Mesenchymal stem cell (in vitro differentiated cells and primary cell): ENCODE results near the gene LOX.

ENCODE experiments used
- DNase-seq: peaks from one replicate; pipeline ENCODE4 v3.0.0-alpha.2; 2013
- H2AFZ ChIP-seq: one replicate; pipeline ENCODE4 v1.6.1; 2013; ENCODE audit warnings: low read depth, mild to moderate bottlenecking, control low read depth, inconsistent platforms, low read length, moderate library complexity
- H2AK5ac ChIP-seq: 2 replicates; pipeline ENCODE4 v1.6.1; 2013; ENCODE audit warnings: low read length, moderate library complexity, mild to moderate bottlenecking, inconsistent platforms; ENCODE audit not compliant: severe bottlenecking
- H2BK120ac ChIP-seq: one replicate; pipeline ENCODE4 v1.6.1; 2013; ENCODE audit warnings: low read depth, mild to moderate bottlenecking, inconsistent platforms, low read length, moderate library complexity
- H2BK12ac ChIP-seq, 2 experiments: one replicate each; pipeline ENCODE4 v1.6.1; 2013; ENCODE audit warnings: inconsistent platforms in 2 of 2, low read length in 2 of 2, mild to moderate bottlenecking in 2 of 2, moderate library complexity in 2 of 2, control low read depth in 1 of 2
- H2BK15ac ChIP-seq: one replicate; pipeline ENCODE4 v1.6.1; 2013; ENCODE audit warnings: mild to moderate bottlenecking, low read depth, inconsistent platforms; ENCODE audit not compliant: poor library complexity, severe bottlenecking
- H2BK5ac ChIP-seq: 2 replicates; pipeline ENCODE4 v1.6.1; 2013; ENCODE audit warnings: low read depth, mild to moderate bottlenecking, low read length, control low read depth, inconsistent platforms; ENCODE audit not compliant: poor library complexity, severe bottlenecking
- H3K14ac ChIP-seq, 2 experiments: one replicate each; pipeline ENCODE4 v1.6.1; 2013; ENCODE audit warnings: inconsistent platforms in 2 of 2, low read length in 2 of 2, control low read depth in 1 of 2, mild to moderate bottlenecking in 1 of 2, moderate library complexity in 1 of 2
- H3K18ac ChIP-seq, 2 experiments: one replicate each; pipeline ENCODE4 v1.6.1; 2013; ENCODE audit warnings: inconsistent platforms in 2 of 2, low read length in 2 of 2, control low read depth in 1 of 2, low read depth in 1 of 2, mild to moderate bottlenecking in 1 of 2
- H3K23ac ChIP-seq, 2 experiments: one replicate each; pipeline ENCODE4 v1.6.1; 2013; ENCODE audit warnings: inconsistent platforms in 2 of 2, low read length in 2 of 2, mild to moderate bottlenecking in 2 of 2, moderate library complexity in 2 of 2, control low read depth in 1 of 2
- H3K27ac ChIP-seq: 2 replicates; pipeline ENCODE4 v1.5.1; 2013; ENCODE audit warnings: mild to moderate bottlenecking, moderate library complexity, low read length, control low read depth, inconsistent platforms; ENCODE audit not compliant: poor library complexity, severe bottlenecking
- H3K27me3 ChIP-seq, 2 experiments: 2 replicates each; pipeline versions ENCODE4 v1.6.1 to v1.7.0; 2013; ENCODE audit warnings: low read length in 2 of 2, mild to moderate bottlenecking in 2 of 2, moderate library complexity in 2 of 2, control low read depth in 1 of 2, inconsistent platforms in 1 of 2; ENCODE audit not compliant: control insufficient read depth in 1 of 2, insufficient read depth in 1 of 2
- H3K36me3 ChIP-seq, 2 experiments: 2 replicates each; pipeline versions ENCODE4 v1.6.1 to v1.7.0; 2013; ENCODE audit warnings: low read length in 2 of 2, control low read depth in 1 of 2, inconsistent platforms in 1 of 2, low read depth in 1 of 2, mild to moderate bottlenecking in 1 of 2; ENCODE audit not compliant: insufficient read depth in 2 of 2, control insufficient read depth in 1 of 2
- H3K4ac ChIP-seq, 2 experiments: one replicate each; pipeline ENCODE4 v1.6.1; 2013; ENCODE audit warnings: inconsistent platforms in 2 of 2, low read length in 2 of 2, mild to moderate bottlenecking in 2 of 2, moderate library complexity in 2 of 2, control low read depth in 1 of 2, low read depth in 1 of 2
- H3K4me1 ChIP-seq: 2 replicates; pipeline ENCODE4 v1.6.1; 2013; ENCODE audit warnings: low read depth, low read length, control low read depth; ENCODE audit not compliant: control insufficient read depth, insufficient read depth
- H3K4me2 ChIP-seq: 2 replicates; pipeline ENCODE4 v1.6.1; 2013; ENCODE audit warnings: low read length, mild to moderate bottlenecking, inconsistent platforms; ENCODE audit not compliant: poor library complexity, severe bottlenecking
- H3K4me3 ChIP-seq, 2 experiments: 2 replicates each; pipeline versions ENCODE4 v1.5.1 to v1.7.0; 2013; ENCODE audit warnings: low read length in 2 of 2, mild to moderate bottlenecking in 2 of 2, control low read depth in 1 of 2, low read depth in 1 of 2; ENCODE audit not compliant: insufficient read depth in 1 of 2
- H3K79me1 ChIP-seq: replicated peaks from 2 replicates; pipeline ENCODE4 v1.6.1; 2013; ENCODE audit warnings: mild to moderate bottlenecking, control low read depth, low read length, inconsistent platforms; ENCODE audit not compliant: poor library complexity, severe bottlenecking
- H3K9ac ChIP-seq: 2 replicates; pipeline ENCODE4 v1.7.0; 2013; ENCODE audit warnings: mild to moderate bottlenecking, low read length, moderate library complexity
- H3K9me3 ChIP-seq: 2 replicates; pipeline ENCODE4 v1.7.0; 2013; ENCODE audit warnings: mild to moderate bottlenecking, low read length; ENCODE audit not compliant: control insufficient read depth
- H4K8ac ChIP-seq: one replicate; pipeline ENCODE4 v1.6.1; 2013; ENCODE audit warnings: inconsistent platforms, mild to moderate bottlenecking, low read length, moderate library complexity
- H4K91ac ChIP-seq: one replicate; pipeline ENCODE4 v1.6.1; 2013; ENCODE audit warnings: mild to moderate bottlenecking, low read length, inconsistent platforms
- WGBS: methylation state at CpG from one replicate; pipeline ENCODE4 v1.1.7; 2013; ENCODE audit warnings: mixed read lengths; 5-methylcytosine and 5-hydroxymethylcytosine counted together

Gene LOX

GRCh38 chr5:122062205-122062604 is 15.9 kb downstream of the LOX start:
- DNase-seq, result peak; percentile 54
- Histone ChIP-seq H2BK12ac (no peak overlapping the region), H2BK15ac (no peak overlapping the region), H3K36me3 (peaks cover 2 to 27% of the 10 kb centered on the region in 2 experiments), H3K27ac (no peak overlapping the region), H3K4me2 (no peak overlapping the region), H3K4me1 (no peaks in the 10 kb centered on the region), H3K9ac (no peak overlapping the region), H3K23ac (no peak overlapping the region), H2BK5ac (no peak overlapping the region), H3K14ac (no peak overlapping the region), H4K8ac (no peak overlapping the region), H2BK120ac (no peak overlapping the region), H3K79me1 (no peaks in the 10 kb centered on the region), H3K4me3 (no peak overlapping the region), H3K9me3 (no peaks in the 10 kb centered on the region), H3K18ac (no peak overlapping the region), H3K4ac (no peak overlapping the region), H2AK5ac (no peak overlapping the region), H2AFZ (no peak overlapping the region), H3K27me3 (no peaks in the 10 kb centered on the region), H4K91ac (no peak overlapping the region)
- WGBS, result no CpG with 5 or more reads among the region's 1 CpG

GRCh38 chr5:122056913-122057312 is 21.1 kb downstream of the LOX start:
- Histone ChIP-seq H3K4ac (no peak overlapping the region), H3K79me1 (peaks cover 7% of the 10 kb centered on the region), H3K36me3 (peaks cover 0 to 12% of the 10 kb centered on the region in 2 experiments), H3K9me3 (no peaks in the 10 kb centered on the region), H2AK5ac (no peak overlapping the region), H3K9ac (no peak overlapping the region), H3K27ac (no peak overlapping the region), H2AFZ (no peak overlapping the region), H2BK12ac (no peak overlapping the region), H3K27me3 (no peaks in the 10 kb centered on the region), H4K8ac (no peak overlapping the region), H3K18ac (no peak overlapping the region), H3K4me3 (no peak overlapping the region), H4K91ac (no peak overlapping the region), H2BK120ac (no peak overlapping the region), H3K23ac (no peak overlapping the region), H3K4me1 (no peaks in the 10 kb centered on the region), H3K4me2 (no peak overlapping the region), H3K14ac (no peak overlapping the region), H2BK5ac (no peak overlapping the region), H2BK15ac (no peak overlapping the region)
- DNase-seq, result no peak

GRCh38 chr5:122054266-122054665 is 23.8 kb downstream of the LOX start:
- Histone ChIP-seq H3K27ac (no peak overlapping the region), H3K4me3 (no peak overlapping the region), H4K91ac (no peak overlapping the region), H2BK12ac (no peak overlapping the region), H4K8ac (no peak overlapping the region), H3K14ac (no peak overlapping the region), H2BK15ac (no peak overlapping the region), H2BK120ac (peak overlapping the region; percentile 8), H3K4ac (no peak overlapping the region), H3K4me2 (no peak overlapping the region), H3K9ac (no peak overlapping the region), H3K4me1 (no peaks in the 10 kb centered on the region), H2BK5ac (no peak overlapping the region), H3K9me3 (no peaks in the 10 kb centered on the region), H3K79me1 (peaks cover 7% of the 10 kb centered on the region), H2AFZ (no peak overlapping the region), H3K18ac (no peak overlapping the region), H3K27me3 (no peaks in the 10 kb centered on the region), H3K36me3 (peaks cover 0 to 12% of the 10 kb centered on the region in 2 experiments), H2AK5ac (no peak overlapping the region), H3K23ac (no peak overlapping the region)
- no peak for DNase-seq
- WGBS, result 100% methylated on average over 4 of the region's 4 CpGs

GRCh38 chr5:122053181-122054109 is 24.6 kb downstream of the LOX start:
- no peak overlapping the region for H3K9ac ChIP-seq
- H2AK5ac ChIP-seq, result no peak overlapping the region
- H3K14ac ChIP-seq, result no peak overlapping the region
- no peak overlapping the region for H2BK5ac ChIP-seq
- H4K8ac ChIP-seq, result peak overlapping the region; percentile 30
- H2BK120ac ChIP-seq, result peak overlapping the region; percentile 8
- H3K4me1 ChIP-seq, result no peaks in the 10 kb centered on the region
- H3K79me1 ChIP-seq, result peaks cover 7% of the 10 kb centered on the region
- no peak overlapping the region for H3K4me2 ChIP-seq
- H2BK15ac ChIP-seq, result no peak overlapping the region
- DNase-seq, result no peak
- H3K27me3 ChIP-seq, result no peaks in the 10 kb centered on the region
- H3K18ac ChIP-seq, result no peak overlapping the region
- no peak overlapping the region for H3K4me3 ChIP-seq
- H3K27ac ChIP-seq, result no peak overlapping the region
- H4K91ac ChIP-seq, result no peak overlapping the region
- WGBS, result 96% methylated on average over 4 of the region's 4 CpGs
- no peaks in the 10 kb centered on the region for H3K9me3 ChIP-seq
- no peak overlapping the region for H3K4ac ChIP-seq
- H2AFZ ChIP-seq, result no peak overlapping the region
- H2BK12ac ChIP-seq, result no peak overlapping the region
- H3K36me3 ChIP-seq, result peaks cover 0 to 12% of the 10 kb centered on the region in 2 experiments
- H3K23ac ChIP-seq, result no peak overlapping the region
